SK-MEL-5 (cell line): ENCODE measurements around the gene KIN. TPM values are rescaled to one million over a fixed set of nuclear protein-coding genes. Genes with fewer than 3 reads are reported as not detected.
"Not testable (repeated sequence)": the region's sequence is repeated elsewhere in the genome, so short reads cannot be mapped to it uniquely, and the experiment has no call there.

Source experiments
- DNase-seq: peaks from one replicate; pipeline ENCODE4 v3.0.0-alpha.2; 2016; ENCODE audit warnings: low read depth, low spot score
- in situ Hi-C: cut with HindIII; loops from 2 replicates; pipeline ENCODE4 v1.10.0; 2016; ENCODE audit warnings: low sequenced_read_pairs, high pct_unique_total_duplicates, low pct_unique_long_range_greater_than_20kb
- total RNA-seq: library from RNA; depleted of rRNA; stranded (reverse); fragments of >200 nt; shearing (Covaris generic); gene quantifications from 2 replicates; pipeline ENCODE4 v1.2.3, GENCODE V29; 2014

Gene KIN
- total RNA-seq, 1 experiment from 2014 or later, result 74.0 TPM

DNA sequence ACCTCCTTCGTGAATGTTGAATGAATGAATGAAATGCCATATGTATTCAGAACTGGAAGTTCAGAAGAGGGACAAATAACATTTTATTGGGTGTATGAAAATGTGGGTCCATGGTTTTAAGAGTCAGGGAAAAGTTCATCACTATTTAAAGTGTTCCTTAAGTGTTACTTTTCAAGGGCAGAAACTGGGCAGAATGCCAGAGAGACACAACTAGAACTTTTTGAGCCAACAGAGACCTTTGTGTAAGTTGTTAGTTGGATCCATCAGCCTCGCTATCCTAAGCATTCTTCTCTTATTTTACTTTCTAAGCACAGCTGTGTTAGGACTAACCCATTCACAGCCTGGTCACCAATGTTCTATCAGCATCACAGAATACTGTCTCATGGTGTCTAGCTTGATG, 16.9 kb upstream of the KIN start:
- in situ Hi-C loops, result no loop called here

DNA sequence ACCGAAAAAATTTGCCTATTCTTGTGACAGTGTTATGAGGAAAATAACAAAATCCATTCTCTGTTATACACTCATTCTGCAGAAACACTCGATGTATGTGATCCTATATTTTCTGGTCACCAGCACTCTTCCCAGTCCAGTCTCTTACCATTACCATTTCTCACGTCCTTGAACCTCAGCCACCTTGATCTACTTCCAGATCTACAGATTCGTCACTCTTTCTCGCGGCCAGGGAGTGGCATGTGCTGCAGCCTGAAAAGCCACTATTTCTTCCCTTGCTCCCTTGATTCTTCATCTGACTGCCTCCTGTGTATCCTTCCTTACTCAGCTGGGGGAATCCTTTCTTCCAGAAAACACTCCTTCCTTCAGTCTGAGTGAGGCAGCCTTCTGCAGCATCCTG, 16.4 kb upstream of the KIN start:
- DNase-seq, result no peak
- in situ Hi-C loops, result no loop called here

More for the DNA sequence above, 16.9 kb upstream of the KIN start:
- no peak for DNase-seq

DNA sequence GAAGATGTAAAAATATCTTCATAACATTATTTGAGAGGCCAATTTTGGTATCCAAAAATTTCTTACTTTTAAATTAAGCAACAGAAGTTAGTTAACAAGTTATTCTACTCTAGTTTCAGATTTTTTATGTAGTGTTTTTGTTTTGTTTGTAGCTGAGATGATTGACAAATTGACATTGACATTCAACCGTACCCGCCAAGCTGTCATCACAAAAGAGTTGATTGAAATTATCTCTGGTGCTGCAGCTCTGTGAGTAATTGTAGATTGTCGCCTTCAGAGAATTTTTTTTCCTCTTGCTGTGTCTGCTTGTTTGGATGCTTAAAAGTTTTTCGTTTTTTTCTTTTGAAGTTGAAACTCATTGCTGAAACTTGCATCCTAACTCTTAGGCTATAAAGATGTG, 14.8 kb upstream of the KIN start:
- in situ Hi-C loops, result no loop called here
- DNase-seq, result no peak

DNA sequence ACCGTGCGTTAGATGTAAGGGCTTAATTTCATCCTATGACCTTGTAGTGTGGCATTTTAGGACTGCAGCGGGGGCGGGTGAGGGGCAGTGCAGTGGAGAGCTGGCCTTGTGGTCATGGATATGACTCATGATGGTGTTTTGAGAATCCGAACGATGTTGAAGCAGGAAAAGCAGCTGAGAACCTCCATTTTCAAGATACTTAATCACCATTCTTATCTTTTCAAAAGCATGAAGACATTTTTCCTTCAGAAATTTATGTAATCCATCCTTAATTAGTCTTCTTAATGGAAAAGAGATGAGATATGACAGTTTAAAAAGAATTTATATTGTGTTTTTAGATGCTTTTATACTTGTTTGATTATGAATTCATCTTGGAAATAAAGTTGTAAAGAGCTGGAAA, 9.8 kb upstream of the KIN start:
- peak; percentile 55 for DNase-seq
- in situ Hi-C loops, result no loop called here

DNA sequence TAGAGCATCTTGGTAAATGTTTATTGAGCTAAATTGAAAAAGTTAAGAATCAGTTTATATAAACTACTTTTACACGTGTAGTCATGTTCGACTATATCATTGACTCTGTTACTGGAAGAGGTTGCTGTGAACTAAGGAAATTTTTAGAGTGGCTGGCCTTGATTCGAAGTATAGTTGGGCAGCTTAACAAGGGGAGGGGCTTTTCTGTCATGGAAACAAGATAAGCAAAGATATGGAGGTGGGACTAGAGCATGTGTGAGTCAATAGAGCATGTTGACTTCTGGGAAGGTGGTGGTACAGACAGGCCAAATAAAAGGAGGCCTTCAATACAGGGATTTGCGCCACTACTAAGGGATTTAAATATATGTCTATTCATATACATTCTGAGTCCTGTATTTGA, 7.8 kb upstream of the KIN start:
- in situ Hi-C loops, result no loop called here

DNA sequence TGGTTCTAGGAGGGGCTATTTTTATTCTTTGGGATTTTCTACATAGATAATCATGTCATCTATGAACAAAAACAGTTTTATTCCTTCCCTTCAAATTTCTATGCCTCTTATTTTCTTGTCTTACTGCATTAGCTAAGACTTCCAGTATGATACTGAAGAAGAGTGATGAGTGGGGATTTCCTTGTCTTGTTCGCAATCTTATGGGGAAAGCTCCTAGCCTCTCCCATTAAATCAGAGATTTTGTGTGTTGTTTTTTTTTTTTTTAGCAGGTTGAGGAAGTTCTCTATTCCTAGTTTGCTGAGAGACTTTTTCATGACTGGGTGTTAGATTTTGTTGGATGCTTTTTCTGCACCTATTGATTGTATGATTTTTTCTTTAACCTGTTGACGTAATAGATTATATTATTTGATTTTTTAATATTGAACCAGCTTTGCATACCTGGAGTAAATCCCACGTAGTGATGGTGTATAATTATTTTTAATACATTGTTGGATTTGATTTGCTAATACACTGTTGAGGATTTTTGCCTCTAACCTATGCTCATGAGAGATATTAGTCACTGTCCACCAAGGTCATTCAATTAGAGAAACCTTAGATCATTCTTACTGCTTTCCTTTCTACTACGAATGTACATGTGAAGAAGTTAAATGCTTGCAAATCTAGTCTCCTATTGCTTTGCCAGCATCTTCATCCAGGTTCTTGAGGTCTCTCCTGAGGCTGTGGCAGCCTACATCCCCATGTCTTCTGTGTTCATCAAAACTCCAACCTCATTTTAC, 6.6 kb upstream of the KIN start:
- in situ Hi-C loops, result no loop called here
- no peak for DNase-seq

More for the DNA sequence above, 7.8 kb upstream of the KIN start:
- DNase-seq, result no peak

DNA sequence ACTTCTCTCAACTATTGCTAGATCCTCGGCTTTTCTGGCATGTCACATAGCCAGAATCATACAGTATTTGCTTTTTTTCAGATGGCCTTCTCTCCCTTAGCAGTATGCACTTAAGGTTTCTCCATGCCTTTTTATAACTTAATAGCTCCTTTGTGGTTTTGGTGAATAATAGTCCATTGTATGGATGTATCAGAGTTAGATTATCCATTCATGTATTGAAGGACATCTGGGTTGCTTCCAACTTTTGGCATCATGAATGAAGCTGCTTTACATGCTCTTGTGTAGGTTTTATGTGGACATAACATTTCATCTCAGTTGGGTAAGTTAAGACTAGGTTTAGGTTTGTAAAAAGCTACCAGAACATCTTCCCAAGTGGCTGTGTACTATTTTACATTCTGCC, 4.7 kb upstream of the KIN start:
- DNase-seq, result peak; percentile 78
- in situ Hi-C loops, result no loop called here

DNA sequence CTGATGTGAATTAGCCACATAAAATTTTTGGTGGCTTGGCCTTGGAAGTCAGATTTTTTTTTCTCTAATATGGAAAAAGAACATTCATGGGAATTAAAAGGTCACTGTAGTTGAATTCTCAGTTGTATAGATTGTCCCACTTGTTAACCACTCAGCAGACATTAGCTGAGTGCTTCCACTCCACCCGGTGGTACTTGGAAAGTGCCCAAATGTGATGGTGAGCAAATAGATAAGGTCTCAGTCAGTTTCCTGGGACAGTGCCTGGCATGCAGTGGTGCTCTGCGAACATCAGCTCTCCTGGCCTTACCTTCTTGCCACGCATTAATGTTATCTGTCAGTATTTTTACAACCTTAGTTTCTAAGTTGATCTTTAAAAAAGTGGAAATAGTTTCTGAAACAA, 1.6 kb upstream of the KIN start:
- DNase-seq, result no peak
- in situ Hi-C loops, result no loop called here

DNA sequence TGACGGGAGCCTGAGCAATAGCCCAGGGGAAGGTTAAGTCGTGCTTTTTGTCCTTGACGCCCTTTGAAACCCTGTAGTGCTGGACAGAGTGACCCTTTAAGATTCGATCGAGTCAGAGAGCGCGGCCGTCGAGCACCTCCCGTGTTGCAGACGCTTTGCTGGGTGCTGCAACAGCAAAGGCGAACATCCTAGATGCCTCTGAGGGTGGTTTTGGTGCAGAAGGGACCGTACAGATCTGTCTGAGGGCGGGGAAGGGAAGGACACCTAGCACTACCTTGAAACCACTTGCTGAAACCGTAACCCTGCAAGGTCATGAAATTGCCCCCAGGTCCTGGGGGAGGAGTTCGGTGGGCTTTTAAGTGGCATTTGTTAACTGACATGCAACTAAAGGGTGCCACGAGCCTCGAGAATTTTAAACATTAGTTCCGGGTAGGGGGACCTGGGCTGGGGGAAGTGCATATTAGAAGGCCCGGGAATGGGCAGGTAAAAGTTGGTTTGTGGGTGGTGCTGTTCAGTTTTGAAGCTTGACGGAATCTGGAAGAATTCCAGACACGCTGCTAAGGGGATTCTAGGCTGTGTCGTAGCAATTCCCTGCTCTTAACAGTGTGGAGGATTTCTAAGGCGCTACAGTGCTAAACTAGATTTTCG, 970 bp upstream of the KIN start:
- in situ Hi-C loops, result no loop called here
- no peak for DNase-seq

DNA sequence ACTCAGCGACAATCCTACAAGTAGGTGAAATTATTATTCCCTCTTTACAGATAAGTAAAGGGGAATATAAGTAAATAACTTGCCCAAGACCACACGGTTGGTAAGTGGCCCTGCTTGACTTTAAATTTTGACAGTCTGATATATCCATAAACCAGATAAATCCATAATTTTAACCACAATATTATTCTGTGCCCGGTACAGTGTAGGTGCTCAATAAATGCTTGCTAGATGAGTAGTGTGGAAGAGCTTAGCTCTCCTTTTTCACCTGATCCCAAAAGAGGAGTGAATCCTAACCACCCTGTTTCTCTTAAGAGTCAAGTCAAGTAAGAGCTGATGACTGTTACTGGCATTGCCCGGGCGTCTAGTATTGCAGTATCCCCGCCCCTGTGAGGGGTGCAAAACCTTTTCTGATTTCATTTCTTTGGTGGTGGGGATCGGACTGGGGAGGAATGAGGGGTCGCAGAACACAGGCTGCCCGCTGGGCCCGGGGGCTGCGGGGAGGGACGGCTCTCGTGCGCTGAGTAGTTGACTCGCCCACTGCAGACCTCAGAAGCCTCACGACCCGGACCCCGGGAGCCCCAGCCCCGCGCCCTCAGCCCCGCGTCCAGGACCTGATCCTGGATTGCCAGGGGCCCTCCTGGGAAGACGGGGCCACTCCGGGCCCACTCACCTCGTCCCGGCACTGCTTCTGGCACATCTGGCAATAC, 490 bp downstream of the KIN start:
- DNase-seq, result no peak
- in situ Hi-C loops, result no loop called here

DNA sequence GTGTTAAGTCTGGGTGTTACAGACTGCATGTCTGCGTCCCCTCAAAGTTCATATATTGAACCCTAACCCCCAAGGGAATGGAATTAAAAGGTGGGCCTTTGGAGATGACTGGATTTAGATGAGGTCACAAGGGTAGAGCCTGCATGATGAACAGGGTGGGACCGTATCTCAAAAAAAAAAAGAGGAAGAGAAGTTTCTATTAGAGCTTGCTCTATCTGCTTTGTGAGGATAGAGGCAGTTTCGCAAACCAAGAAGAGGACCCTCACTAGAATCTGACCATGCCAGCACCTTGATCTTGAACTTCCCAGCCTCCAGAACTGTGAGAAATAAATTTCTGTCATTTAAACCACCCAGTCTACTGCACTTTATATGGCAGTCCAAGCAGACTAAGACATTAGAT, 1.4 kb downstream of the KIN start:
- DNase-seq, result no peak
- in situ Hi-C loops, result no loop called here

DNA sequence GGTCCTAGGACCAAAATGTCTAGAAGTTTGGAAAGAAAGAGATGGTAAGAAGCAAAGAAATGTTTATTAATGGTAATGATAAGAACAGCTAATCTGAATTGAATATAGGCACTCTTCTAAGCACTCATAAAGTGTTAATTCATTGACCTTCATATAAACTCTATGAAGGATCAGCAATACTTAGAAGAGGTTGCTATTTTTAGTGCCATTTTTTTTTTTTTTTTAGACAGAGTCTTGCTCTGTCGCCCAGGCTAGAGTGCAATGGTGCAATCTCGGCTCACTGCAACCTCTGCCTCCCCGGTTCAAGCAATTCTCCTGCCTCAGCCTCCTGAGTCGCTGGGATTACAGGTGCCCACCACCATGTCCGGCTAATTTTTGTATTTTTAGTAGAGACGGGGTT, 5.6 kb downstream of the KIN start:
- DNase-seq, in situ Hi-C loops: not testable (repeated sequence)

DNA sequence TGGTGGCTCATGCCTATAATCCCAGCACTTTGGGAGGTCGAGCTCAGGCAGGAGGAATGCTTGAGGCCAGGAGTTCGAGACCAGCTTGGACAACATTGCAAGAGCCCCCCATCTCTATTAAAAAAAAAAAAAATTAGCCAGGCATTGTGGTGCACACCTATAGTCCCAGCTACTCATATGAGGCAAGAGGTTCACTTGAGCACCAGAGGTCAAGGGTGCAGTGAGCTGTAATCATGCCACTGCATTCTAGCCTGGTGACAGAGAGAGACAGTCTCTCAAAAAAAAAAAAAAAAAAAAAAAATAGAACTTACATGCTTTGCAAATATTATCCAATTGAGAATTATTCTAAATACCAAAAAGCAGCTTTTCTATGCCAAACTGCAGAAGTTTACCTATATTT, 11.0 kb downstream of the KIN start:
- in situ Hi-C loops, result no loop called here
- no peak for DNase-seq

DNA sequence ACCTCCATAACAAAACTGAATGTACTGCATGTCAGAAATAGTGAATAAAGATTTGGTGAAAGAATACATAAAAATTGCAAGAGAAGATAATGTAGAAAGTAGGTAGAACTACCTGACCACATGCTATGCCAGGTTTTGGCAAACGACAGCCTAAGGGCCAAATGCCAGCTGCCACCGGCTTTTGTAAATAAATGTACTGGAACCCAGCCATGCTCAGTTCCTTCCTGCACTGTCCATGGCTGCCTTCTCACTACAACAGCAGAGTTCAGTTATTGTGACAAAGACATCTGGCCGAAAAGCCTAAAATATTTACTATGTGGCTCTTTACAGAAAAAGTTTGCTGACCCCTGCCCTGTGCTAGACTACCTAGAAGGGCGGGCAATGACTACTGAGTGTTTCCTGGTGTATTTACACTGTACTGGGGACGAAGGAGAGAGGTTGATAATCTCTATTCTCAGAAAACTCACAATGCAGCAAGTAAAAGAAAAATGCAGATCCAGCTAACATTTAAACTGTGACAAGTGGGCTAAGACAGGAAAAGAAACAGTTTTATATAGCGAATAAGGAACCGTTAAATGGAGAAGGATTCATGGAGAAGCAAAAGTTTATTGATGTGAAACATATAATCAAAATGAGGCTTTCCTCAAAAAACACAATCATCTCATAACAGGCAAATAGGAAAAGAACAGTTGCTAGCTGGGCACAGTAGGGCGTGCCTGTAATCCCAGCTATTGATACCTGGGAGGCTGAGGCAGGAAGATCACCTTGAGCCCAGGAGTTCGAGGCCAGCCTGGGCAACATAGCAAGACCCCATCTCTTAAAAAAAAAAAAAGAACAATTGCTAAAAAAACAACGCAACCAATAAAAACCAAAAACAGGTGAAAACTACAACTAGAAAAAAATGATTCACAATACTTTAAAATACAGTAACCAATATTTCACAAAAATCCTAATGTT, 13.7 kb downstream of the KIN start:
- DNase-seq, result no peak
- in situ Hi-C loops, result no loop called here

DNA sequence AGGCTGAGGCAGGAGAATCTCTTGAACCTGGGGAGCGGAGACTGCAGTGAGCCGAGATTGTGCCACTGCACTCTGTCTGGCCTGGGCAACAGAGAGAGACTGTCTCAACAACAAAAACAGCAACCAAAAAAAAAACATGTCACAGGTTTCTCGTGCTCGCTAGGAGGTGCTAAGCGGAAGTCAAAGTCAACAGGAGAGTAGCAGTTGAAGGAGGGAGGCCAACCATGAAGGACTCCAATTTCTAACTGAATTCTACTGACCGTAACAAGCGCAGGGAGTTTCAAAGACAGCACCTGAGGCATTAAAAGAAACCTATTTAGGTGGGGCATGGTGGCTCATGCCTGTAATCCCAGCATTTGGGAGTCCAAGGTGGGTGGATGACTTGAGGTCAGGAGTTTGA, 19.4 kb downstream of the KIN start:
- in situ Hi-C loops, result no loop called here
- no peak for DNase-seq

DNA sequence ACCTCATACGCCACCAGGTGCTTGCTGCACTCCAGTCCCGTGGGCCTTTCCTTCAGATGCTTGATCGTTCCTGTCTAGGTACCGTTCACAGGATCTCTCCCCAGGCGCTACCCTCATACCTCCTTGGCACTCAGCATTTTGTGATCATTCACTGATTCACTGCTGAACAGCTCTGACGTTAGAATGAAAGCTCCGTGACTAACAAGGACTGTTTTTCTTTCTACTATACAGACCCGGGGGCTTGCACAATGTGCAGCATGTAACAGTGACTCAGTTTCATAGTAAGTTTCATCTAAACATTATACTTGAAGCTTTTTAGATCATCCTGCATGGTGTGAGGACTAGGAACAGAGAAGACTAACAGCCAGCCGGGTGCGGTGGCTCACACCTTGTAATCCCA, 20.6 kb downstream of the KIN start:
- peak; percentile 63 for DNase-seq
- in situ Hi-C loops, result no loop called here

DNA sequence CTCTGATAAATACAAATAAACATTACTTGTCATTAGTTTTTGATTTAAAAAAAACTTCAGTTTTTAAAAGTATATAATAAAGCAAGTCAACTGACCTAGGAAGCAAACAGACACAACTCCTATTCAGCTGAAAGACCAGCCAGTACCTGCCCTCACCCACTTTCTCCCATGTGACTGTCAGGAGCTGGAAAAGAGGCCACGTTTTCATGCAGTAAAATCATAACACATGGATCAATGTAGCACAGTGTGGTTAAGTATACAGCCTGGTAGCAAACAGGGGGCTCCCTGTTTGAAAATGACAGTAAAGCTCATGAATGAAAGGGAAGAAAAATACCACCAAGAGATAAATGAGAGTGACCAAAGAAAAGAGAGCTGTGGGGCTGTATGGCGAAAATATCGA, 21.6 kb downstream of the KIN start:
- peak; percentile 95 for DNase-seq
- in situ Hi-C loops, result no loop called here

DNA sequence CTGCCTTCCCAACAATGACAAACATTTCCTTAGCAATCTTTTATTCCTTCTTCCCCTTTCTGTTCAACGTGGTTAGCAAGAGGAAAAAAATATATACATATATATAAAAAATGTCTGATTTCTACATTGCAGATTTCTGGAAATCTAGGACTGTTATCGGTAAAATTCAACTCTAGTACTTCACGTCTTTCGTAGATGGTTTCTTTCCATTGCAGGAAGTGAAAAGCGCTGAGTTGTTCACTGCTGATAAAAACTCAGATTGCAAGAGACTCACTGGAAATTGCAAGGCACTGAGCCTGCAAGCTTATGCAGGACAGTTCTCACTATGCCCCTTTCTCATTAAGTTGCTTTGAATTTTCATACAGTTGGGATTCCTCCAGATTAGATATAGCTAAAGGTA, 23.9 kb downstream of the KIN start:
- in situ Hi-C loops, result no loop called here
- peak; percentile 30 for DNase-seq
